ENCODE measurements around the gene STARD4.

STARD4 gene

GRCh38 chr5:111469293-111469896 is 42.9 kb downstream of the STARD4 start:
- no peak for DNase-seq

GRCh38 chr5:111463311-111463710 is 49.0 kb downstream of the STARD4 start:
- DNase-seq, result peak; percentile 22 to 28

- no peak for DNase-seq
These were observed 50.4 kb downstream of the STARD4 start for GRCh38 chr5:111461934-111462333.

GRCh38 chr5:111461255-111461671 is 51.1 kb downstream of the STARD4 start:
- peak; percentile 4 to 59 for DNase-seq

GRCh38 chr5:111454776-111455175 is 57.6 kb downstream of the STARD4 start:
- no peak for DNase-seq

GRCh38 chr5:111454198-111454622 is 58.1 kb downstream of the STARD4 start:
- DNase-seq, result no peak

- no peak for DNase-seq
These were observed 58.6 kb downstream of the STARD4 start for GRCh38 chr5:111453747-111454146.

GRCh38 chr5:111453295-111453694 is 59.0 kb downstream of the STARD4 start:
- DNase-seq, result no peak

- DNase-seq, result peak in 1 of 2 experiments; percentile 6
These were observed 64.5 kb downstream of the STARD4 start for GRCh38 chr5:111447822-111448221.

- DNase-seq, result no peak
These were observed 65.2 kb downstream of the STARD4 start for GRCh38 chr5:111447099-111447498.

Measured in SHP77 (cell line).